Calu3 (cell line): ENCODE measurements around the gene AIG1. TPM values are rescaled to one million over a fixed set of nuclear protein-coding genes. Genes with fewer than 3 reads are reported as not detected.

Experiments
- BruUV-seq: library from RNA; stranded (reverse); fragments of 400-500 nt; replicated peaks from 2 replicates; lab custom pipeline; 2021; lab: Mats Ljungman, UMichigan
- CTCF ChIA-PET: fragments of 300-600 bp; sonication (Branson Sonifier 250); formaldehyde crosslinking; loops from one replicate; lab custom pipeline; 2022; ENCODE audit warnings: antibody characterized with exemption; lab: Charles Lee
- DNase-seq: peaks from one replicate; pipeline ENCODE4 v3.0.0; 2022
- H3K27ac Mint-ChIP-seq: one replicate; pipeline ENCODE4 v1.8.0; 2022; ENCODE audit warnings: mixed read lengths; ENCODE audit not compliant: unreplicated experiment
- H3K27me3 Mint-ChIP-seq: one replicate; pipeline ENCODE4 v1.8.0; 2022; ENCODE audit warnings: mixed read lengths; ENCODE audit not compliant: unreplicated experiment
- H3K36me3 Mint-ChIP-seq: one replicate; pipeline ENCODE4 v1.8.0; 2022; ENCODE audit warnings: mild to moderate bottlenecking, moderate library complexity, mixed read lengths; ENCODE audit not compliant: insufficient read depth, unreplicated experiment
- H3K4me1 Mint-ChIP-seq: one replicate; pipeline ENCODE4 v1.8.0; 2022; ENCODE audit warnings: mild to moderate bottlenecking, low read depth, mixed read lengths; ENCODE audit not compliant: unreplicated experiment
- H3K4me3 Mint-ChIP-seq: one replicate; pipeline ENCODE4 v1.8.0; 2022; ENCODE audit warnings: mild to moderate bottlenecking, low read depth, moderate library complexity, mixed read lengths; ENCODE audit not compliant: unreplicated experiment
- H3K9me3 Mint-ChIP-seq: one replicate; pipeline ENCODE4 v1.8.0; 2022; ENCODE audit warnings: low read depth, mixed read lengths; ENCODE audit not compliant: unreplicated experiment
- intact Hi-C: fragments of 100-400 bp; cut with micrococcal nuclease; formaldehyde crosslinking; loops from one replicate; pipeline ENCODE4 v1.10.0; 2022; ENCODE audit not compliant: unreplicated experiment
- total RNA-seq: library from RNA; stranded (reverse); gene quantifications from 2 replicates; pipeline ENCODE4 v1.2.3, GENCODE V29; 2022
- TF ChIP-seq, protein P1 (sequence below): fragments of 200-600 bp; IDR thresholded peaks from one replicate; pipeline ENCODE4 v1.8.0; 2022; ENCODE audit warnings: antibody characterized with exemption; ENCODE audit not compliant: unreplicated experiment

Gene AIG1
- total RNA-seq, 1 experiment from 2014 or later: 57.2 TPM

DNA sequence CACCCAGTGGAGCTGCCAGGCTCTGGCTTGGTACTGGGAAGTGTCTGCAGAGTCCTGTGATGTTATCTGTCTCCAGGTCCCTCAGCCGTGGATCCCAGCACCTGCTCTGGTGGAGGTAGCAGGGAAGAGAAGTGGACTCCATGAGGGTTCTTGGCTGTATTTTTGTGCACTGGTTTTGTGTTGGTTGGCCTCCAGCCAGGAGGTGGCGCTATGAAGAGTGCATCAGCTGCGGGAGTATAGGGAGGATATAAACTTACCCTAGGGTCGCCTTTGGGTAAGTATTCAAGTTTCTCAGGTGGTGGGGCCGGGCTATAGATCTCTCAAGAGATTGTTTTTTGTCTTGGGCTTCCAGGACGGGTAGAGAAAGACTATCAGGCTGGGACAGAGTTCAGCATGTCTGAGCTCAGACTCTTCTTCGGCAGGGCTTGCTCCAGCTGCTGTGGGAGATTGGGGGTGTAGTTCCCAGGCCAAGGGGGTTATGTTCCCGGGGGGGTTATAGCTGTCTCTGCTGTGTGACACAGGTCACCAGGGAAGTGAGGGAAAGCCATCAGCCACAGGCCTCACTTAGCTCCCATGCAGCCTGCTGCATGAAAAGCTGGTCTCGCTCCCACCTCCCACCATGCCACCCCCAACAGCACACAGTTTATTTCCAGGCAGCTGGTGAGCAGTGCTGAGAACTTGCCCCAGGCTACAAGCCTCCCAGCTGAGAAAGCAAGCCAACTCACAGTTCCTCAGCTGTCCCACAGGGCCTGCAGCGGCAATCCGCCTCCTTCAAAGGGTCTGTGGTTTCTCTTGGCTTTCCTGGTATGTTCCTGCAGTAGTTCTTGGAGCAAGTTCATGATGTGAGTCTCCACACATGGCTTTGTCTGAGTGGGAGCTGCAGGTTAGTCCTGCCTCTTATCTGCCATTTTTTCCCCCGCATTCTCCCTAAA, 115.7 kb downstream of the AIG1 start:
- no peak for DNase-seq
- intact Hi-C loops: no loop called here
- TF ChIP-seq, protein P1, sequence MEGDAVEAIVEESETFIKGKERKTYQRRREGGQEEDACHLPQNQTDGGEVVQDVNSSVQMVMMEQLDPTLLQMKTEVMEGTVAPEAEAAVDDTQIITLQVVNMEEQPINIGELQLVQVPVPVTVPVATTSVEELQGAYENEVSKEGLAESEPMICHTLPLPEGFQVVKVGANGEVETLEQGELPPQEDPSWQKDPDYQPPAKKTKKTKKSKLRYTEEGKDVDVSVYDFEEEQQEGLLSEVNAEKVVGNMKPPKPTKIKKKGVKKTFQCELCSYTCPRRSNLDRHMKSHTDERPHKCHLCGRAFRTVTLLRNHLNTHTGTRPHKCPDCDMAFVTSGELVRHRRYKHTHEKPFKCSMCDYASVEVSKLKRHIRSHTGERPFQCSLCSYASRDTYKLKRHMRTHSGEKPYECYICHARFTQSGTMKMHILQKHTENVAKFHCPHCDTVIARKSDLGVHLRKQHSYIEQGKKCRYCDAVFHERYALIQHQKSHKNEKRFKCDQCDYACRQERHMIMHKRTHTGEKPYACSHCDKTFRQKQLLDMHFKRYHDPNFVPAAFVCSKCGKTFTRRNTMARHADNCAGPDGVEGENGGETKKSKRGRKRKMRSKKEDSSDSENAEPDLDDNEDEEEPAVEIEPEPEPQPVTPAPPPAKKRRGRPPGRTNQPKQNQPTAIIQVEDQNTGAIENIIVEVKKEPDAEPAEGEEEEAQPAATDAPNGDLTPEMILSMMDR: no peak
- Mint-ChIP-seq H3K27ac (no peak overlapping the region), H3K4me1 (no peaks in the 10 kb centered on the region), H3K4me3 (no peak overlapping the region), H3K36me3 (peaks cover 4% of the 10 kb centered on the region), H3K9me3 (no peaks in the 10 kb centered on the region), H3K27me3 (no peaks in the 10 kb centered on the region)
- CTCF ChIA-PET: no interaction called here
- no TSS peak for BruUV-seq

DNA sequence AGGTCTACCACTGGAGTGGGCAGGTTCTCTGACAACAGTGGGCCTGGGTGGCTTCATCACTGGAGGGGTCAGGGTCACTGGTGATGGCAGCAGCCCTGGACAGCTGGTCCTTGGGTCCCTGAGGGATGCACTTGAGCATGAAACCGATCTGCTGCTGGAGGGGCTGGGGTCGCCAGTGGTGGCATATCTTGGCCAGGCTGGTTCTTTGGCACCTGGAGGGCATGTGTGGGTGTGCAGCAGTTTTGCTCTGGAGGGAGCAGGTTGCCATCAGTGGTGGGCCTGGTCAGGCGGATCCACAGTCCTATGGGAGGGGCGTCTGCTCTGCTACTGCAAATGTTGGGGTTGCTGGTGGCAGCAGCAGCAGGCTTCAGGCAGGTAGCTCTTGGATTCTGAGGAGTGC, 117.0 kb downstream of the AIG1 start:
- H3K36me3 Mint-ChIP-seq: peaks cover 4% of the 10 kb centered on the region
- BruUV-seq: no TSS peak

DNA sequence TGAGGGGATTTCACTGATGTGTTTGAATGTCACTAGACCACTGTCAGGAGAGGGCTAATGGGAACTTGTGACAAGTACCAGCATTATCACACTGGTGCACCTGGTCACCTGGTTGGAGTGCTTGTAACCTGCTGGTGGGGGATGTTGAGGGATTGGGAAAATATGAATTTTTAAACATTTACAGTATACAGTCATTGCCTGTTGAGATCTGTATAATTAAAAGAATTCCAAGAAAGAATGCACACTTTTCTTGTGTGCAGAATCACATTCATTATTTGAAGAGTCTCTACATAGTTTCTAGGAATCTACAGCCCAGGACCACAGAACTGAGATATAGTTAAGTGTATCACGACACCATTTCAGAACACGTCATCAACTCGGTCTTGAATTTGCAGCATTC, 118.4 kb downstream of the AIG1 start:
- no peak overlapping the region for H3K4me3 Mint-ChIP-seq
- H3K9me3 Mint-ChIP-seq: no peaks in the 10 kb centered on the region
- no peaks in the 10 kb centered on the region for H3K27me3 Mint-ChIP-seq
- intact Hi-C loops: no loop called here
- CTCF ChIA-PET: no interaction called here
- no TSS peak for BruUV-seq
- no peak for DNase-seq
- TF ChIP-seq, protein P1: no peak
- H3K27ac Mint-ChIP-seq: no peak overlapping the region
- H3K4me1 Mint-ChIP-seq: no peaks in the 10 kb centered on the region
- H3K36me3 Mint-ChIP-seq: no peaks in the 10 kb centered on the region

More for the DNA sequence above, 117.0 kb downstream of the AIG1 start:
- CTCF ChIA-PET: no interaction called here
- Mint-ChIP-seq H3K4me1 (no peaks in the 10 kb centered on the region), H3K4me3 (no peak overlapping the region), H3K27ac (no peak overlapping the region), H3K9me3 (no peaks in the 10 kb centered on the region), H3K27me3 (no peaks in the 10 kb centered on the region)
- intact Hi-C loops: no loop called here
- no peak for DNase-seq
- TF ChIP-seq, protein P1: no peak

DNA sequence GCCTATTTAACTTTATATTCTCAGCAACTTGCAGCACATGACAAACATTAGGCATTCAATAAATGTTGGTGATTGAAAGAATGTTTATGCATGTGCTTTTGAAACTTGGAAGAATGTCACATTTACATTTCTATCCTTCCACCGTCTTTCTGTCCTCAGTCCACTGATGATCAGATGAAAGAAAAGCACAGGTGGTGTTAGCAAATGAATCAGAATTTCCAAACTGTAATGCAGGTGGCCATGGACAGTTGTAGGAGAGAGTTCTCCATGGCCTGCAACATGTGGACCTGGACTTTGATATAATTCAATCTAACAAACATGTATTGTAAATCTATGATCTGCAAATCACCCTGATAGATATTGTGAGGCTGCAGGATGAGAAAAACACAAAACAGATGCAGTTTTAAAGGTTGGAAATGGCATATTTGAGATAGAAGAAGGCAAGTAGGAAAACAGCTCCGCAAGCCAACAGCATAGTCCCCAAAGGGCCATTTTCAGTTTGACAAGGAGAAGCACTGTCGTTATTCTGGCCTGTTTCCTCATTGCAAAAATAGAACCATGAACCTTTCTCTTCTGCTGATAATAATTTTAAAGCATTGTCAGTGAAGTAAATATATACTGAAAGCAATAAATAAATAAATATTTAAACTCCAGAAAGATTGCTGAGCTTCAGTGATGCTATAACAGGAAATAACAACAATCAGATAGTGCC, 119.4 kb downstream of the AIG1 start:
- Mint-ChIP-seq H3K27me3 (no peaks in the 10 kb centered on the region), H3K4me3 (no peak overlapping the region), H3K36me3 (no peaks in the 10 kb centered on the region), H3K4me1 (no peaks in the 10 kb centered on the region), H3K27ac (no peak overlapping the region), H3K9me3 (no peaks in the 10 kb centered on the region)
- intact Hi-C loops: no loop called here
- no TSS peak for BruUV-seq
- no peak for DNase-seq
- CTCF ChIA-PET: no interaction called here
- TF ChIP-seq, protein P1: no peak
